ENCODE data around the gene SCFD2. TPM values are rescaled to one million over a fixed set of nuclear protein-coding genes. Genes with fewer than 3 reads are reported as not detected.

SCFD2 gene
- total and polyA plus RNA-seq, 4 donors: 4.3 to 28.8 (median 7.4) TPM

DNA sequence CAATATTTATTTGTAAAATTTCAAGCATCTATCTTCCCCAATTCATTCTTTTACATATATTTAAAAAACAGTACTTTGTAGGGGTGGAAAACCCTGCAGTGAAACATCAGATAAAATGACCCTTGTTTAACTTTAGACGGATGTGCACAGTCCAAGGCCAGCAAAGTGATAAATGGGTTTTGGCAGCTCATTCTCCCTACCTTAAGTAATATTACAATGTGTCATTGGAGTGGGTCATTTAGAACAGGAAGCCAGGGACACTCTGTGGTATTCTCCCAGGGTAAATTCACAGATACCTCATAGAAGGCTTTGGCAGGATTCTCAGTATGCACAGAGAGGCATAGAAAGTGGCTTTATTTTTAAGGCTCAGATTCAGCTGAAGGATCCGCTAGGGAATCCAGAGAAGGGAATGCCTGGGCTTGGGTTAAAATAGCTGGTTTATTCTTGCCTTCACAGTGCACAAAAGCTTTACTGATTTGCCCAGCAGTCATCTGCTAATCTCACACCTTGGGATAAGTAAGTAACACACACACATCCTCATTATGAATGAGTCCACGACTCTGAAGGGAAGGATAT lies 297.0 kb downstream of the SCFD2 start:
- H3K36me3 ChIP-seq (ENCODE audit: control insufficient read depth in 4 of 4, insufficient read depth in 3 of 4, low read depth in 1 of 4, low read length in 3 of 4): no peaks in the 10 kb centered on the region
- TF ChIP-seq HNF4G (IDR thresholded peaks at IDR 0.05) (no peak), RXRA (IDR thresholded peaks at IDR 0.05) (peak in 1 of 2 donors; percentile 14), HNF4A (conservative IDR thresholded peaks at IDR 0.05) (peak; percentile 60 to 67)
- no peaks in the 10 kb centered on the region for H3K27me3 ChIP-seq (ENCODE audit: control insufficient read depth in 4 of 4, insufficient read depth in 4 of 4, low read length in 3 of 4)
- peaks cover 0 to 6% (median 0%) of the 10 kb centered on the region in 4 donors for H3K4me1 ChIP-seq (ENCODE audit: control insufficient read depth in 4 of 4, insufficient read depth in 4 of 4, low read length in 3 of 4)
- no peak overlapping the region for H3K4me3 ChIP-seq (ENCODE audit: low read depth in 1 of 3, low read length in 3 of 3)
- 66% methylated on average over 3 of the region's 3 CpGs for WGBS
- no peak for DNase-seq (ENCODE audit: low spot score)
- H3K9ac ChIP-seq (ENCODE audit: low read depth in 1 of 2, low read length in 2 of 2): no peak overlapping the region
- H3K27ac ChIP-seq (ENCODE audit: low read depth in 1 of 2, low read length in 2 of 2): no peak overlapping the region
- H3K9me3 ChIP-seq (ENCODE audit: control insufficient read depth in 4 of 4, low read length in 3 of 4): no peaks in the 10 kb centered on the region

DNA sequence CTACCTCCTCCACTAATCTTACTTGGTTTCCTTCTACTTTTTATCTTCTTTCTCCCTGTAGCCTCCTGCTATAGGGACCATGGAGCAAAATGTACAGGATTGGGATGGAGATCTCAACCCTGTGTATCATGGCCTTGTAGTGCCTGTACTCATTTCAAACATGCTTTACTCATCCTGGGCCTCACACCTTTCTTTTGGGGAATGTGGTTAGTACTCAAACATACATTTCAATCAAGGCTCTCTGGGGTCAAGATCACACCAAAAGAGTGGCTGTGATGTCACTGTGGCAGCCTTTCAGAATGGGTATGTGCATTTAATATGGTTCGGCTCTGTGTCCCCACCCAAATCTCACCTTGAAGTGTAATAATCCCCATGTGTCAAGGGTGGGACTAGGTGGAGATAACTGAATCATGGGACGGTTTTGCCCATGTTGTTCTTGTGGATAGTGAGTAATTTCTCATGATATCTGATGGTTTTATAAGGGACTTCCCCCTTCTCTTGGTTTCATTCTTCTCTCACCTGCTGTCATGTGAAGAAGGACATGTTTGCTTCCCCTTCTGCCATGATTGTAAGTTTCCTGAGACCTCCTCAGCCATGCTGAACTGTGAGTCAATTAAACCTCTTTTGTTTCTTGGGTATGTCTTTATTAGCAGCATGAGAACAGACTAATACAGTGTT lies 298.6 kb downstream of the SCFD2 start:
- Histone ChIP-seq H3K27ac (ENCODE audit: low read depth in 1 of 2, low read length in 2 of 2) (no peak overlapping the region), H3K4me3 (ENCODE audit: low read depth in 1 of 3, low read length in 3 of 3) (no peak overlapping the region), H3K36me3 (ENCODE audit: control insufficient read depth in 4 of 4, insufficient read depth in 3 of 4, low read depth in 1 of 4, low read length in 3 of 4) (no peaks in the 10 kb centered on the region), H3K9ac (ENCODE audit: low read depth in 1 of 2, low read length in 2 of 2) (no peak overlapping the region), H3K9me3 (ENCODE audit: control insufficient read depth in 4 of 4, low read length in 3 of 4) (no peaks in the 10 kb centered on the region), H3K27me3 (ENCODE audit: control insufficient read depth in 4 of 4, insufficient read depth in 4 of 4, low read length in 3 of 4) (no peaks in the 10 kb centered on the region), H3K4me1 (ENCODE audit: control insufficient read depth in 4 of 4, insufficient read depth in 4 of 4, low read length in 3 of 4) (peaks cover 0 to 6% (median 0%) of the 10 kb centered on the region in 4 donors)
- TF ChIP-seq, protein P1, sequence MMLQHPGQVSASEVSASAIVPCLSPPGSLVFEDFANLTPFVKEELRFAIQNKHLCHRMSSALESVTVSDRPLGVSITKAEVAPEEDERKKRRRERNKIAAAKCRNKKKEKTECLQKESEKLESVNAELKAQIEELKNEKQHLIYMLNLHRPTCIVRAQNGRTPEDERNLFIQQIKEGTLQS (IDR thresholded peaks at IDR 0.05): no peak
- TF ChIP-seq RAD21 (IDR thresholded peaks at IDR 0.05) (no peak), NR2F2 (IDR thresholded peaks at IDR 0.05) (no peak), GABPA (IDR thresholded peaks at IDR 0.05 in 1 of 2, conservative IDR thresholded peaks at IDR 0.05 in 1 of 2) (no peak), SP1 (IDR thresholded peaks at IDR 0.05) (no peak), TAF1 (conservative IDR thresholded peaks at IDR 0.05) (no peak), EGR1 (IDR thresholded peaks at IDR 0.05; ENCODE audit: low read depth in 2 of 2) (no peak), FOXA2 (IDR thresholded peaks at IDR 0.05) (no peak), FOXA1 (IDR thresholded peaks at IDR 0.05) (no peak), HNF4G (IDR thresholded peaks at IDR 0.05) (no peak), HNF4A (conservative IDR thresholded peaks at IDR 0.05) (no peak), RXRA (IDR thresholded peaks at IDR 0.05) (no peak), YY1 (IDR thresholded peaks at IDR 0.05) (no peak), JUND (IDR thresholded peaks at IDR 0.05) (no peak)
- TF ChIP-seq, protein P2, sequence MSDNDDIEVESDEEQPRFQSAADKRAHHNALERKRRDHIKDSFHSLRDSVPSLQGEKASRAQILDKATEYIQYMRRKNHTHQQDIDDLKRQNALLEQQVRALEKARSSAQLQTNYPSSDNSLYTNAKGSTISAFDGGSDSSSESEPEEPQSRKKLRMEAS (IDR thresholded peaks at IDR 0.05): no peak
- TF ChIP-seq, protein P3, sequence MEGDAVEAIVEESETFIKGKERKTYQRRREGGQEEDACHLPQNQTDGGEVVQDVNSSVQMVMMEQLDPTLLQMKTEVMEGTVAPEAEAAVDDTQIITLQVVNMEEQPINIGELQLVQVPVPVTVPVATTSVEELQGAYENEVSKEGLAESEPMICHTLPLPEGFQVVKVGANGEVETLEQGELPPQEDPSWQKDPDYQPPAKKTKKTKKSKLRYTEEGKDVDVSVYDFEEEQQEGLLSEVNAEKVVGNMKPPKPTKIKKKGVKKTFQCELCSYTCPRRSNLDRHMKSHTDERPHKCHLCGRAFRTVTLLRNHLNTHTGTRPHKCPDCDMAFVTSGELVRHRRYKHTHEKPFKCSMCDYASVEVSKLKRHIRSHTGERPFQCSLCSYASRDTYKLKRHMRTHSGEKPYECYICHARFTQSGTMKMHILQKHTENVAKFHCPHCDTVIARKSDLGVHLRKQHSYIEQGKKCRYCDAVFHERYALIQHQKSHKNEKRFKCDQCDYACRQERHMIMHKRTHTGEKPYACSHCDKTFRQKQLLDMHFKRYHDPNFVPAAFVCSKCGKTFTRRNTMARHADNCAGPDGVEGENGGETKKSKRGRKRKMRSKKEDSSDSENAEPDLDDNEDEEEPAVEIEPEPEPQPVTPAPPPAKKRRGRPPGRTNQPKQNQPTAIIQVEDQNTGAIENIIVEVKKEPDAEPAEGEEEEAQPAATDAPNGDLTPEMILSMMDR (IDR thresholded peaks at IDR 0.05; ENCODE audit: low read depth, low read length, missing input control): no peak
- TF ChIP-seq, protein P4, sequence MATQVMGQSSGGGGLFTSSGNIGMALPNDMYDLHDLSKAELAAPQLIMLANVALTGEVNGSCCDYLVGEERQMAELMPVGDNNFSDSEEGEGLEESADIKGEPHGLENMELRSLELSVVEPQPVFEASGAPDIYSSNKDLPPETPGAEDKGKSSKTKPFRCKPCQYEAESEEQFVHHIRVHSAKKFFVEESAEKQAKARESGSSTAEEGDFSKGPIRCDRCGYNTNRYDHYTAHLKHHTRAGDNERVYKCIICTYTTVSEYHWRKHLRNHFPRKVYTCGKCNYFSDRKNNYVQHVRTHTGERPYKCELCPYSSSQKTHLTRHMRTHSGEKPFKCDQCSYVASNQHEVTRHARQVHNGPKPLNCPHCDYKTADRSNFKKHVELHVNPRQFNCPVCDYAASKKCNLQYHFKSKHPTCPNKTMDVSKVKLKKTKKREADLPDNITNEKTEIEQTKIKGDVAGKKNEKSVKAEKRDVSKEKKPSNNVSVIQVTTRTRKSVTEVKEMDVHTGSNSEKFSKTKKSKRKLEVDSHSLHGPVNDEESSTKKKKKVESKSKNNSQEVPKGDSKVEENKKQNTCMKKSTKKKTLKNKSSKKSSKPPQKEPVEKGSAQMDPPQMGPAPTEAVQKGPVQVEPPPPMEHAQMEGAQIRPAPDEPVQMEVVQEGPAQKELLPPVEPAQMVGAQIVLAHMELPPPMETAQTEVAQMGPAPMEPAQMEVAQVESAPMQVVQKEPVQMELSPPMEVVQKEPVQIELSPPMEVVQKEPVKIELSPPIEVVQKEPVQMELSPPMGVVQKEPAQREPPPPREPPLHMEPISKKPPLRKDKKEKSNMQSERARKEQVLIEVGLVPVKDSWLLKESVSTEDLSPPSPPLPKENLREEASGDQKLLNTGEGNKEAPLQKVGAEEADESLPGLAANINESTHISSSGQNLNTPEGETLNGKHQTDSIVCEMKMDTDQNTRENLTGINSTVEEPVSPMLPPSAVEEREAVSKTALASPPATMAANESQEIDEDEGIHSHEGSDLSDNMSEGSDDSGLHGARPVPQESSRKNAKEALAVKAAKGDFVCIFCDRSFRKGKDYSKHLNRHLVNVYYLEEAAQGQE (IDR thresholded peaks at IDR 0.05): no peak
- TF ChIP-seq, protein P5, sequence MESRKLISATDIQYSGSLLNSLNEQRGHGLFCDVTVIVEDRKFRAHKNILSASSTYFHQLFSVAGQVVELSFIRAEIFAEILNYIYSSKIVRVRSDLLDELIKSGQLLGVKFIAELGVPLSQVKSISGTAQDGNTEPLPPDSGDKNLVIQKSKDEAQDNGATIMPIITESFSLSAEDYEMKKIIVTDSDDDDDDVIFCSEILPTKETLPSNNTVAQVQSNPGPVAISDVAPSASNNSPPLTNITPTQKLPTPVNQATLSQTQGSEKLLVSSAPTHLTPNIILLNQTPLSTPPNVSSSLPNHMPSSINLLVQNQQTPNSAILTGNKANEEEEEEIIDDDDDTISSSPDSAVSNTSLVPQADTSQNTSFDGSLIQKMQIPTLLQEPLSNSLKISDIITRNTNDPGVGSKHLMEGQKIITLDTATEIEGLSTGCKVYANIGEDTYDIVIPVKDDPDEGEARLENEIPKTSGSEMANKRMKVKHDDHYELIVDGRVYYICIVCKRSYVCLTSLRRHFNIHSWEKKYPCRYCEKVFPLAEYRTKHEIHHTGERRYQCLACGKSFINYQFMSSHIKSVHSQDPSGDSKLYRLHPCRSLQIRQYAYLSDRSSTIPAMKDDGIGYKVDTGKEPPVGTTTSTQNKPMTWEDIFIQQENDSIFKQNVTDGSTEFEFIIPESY (IDR thresholded peaks at IDR 0.05): no peak
- WGBS: 94% methylated on average over 2 of the region's 2 CpGs
- DNase-seq (ENCODE audit: low spot score): no peak
